DOHH2 (cell line): Measurements from ENCODE around the gene CASP9.

ENCODE experiments used
- H3F3A ChIP-seq: fragments of 200-600 bp; sonication (generic), shearing (Covaris generic); 2 replicates; pipeline ENCODE4 v1.6.0; 2016; ENCODE audit warnings: antibody characterized with exemption, mild to moderate bottlenecking; ENCODE audit not compliant: control insufficient read depth, insufficient read depth
- H3K27ac ChIP-seq: fragments of 200-600 bp; sonication (generic); 2 replicates; pipeline ENCODE4 v1.5.1; 2014; ENCODE audit warnings: low read depth, mild to moderate bottlenecking, low read length, moderate library complexity
- H3K27me3 ChIP-seq: fragments of 200-600 bp; sonication (generic); 2 replicates; pipeline ENCODE4 v1.6.1; 2014; ENCODE audit warnings: mild to moderate bottlenecking, low read length, mixed read lengths; ENCODE audit not compliant: control insufficient read depth
- H3K36me3 ChIP-seq: fragments of 200-600 bp; sonication (generic); 2 replicates; pipeline ENCODE4 v1.6.1; 2014; ENCODE audit warnings: mild to moderate bottlenecking, low read length, moderate library complexity, mixed read lengths; ENCODE audit not compliant: control insufficient read depth
- H3K4me1 ChIP-seq: fragments of 200-600 bp; sonication (generic); 2 replicates; pipeline ENCODE4 v1.6.1; 2014; ENCODE audit warnings: mild to moderate bottlenecking, low read length, mixed read lengths; ENCODE audit not compliant: control insufficient read depth
- H3K4me2 ChIP-seq: fragments of 200-600 bp; sonication (generic); 2 replicates; pipeline ENCODE4 v1.6.0; 2014; ENCODE audit warnings: mild to moderate bottlenecking, low read length, moderate library complexity
- H3K4me3 ChIP-seq: fragments of 200-600 bp; sonication (generic); 2 replicates; pipeline ENCODE4 v1.5.1; 2014; ENCODE audit warnings: mild to moderate bottlenecking, low read length, mixed read lengths
- H3K79me2 ChIP-seq: fragments of 200-600 bp; sonication (generic); 2 replicates; pipeline ENCODE4 v1.6.1; 2014; ENCODE audit warnings: mild to moderate bottlenecking, low read length, mixed read lengths; ENCODE audit not compliant: control insufficient read depth
- H3K9me2 ChIP-seq: fragments of 200-600 bp; sonication (generic); replicated peaks from 2 replicates; pipeline ENCODE4 v1.6.1; 2014; ENCODE audit warnings: mild to moderate bottlenecking, low read length, mixed read lengths; ENCODE audit not compliant: control insufficient read depth
- H3K9me3 ChIP-seq: fragments of 200-600 bp; sonication (generic); 2 replicates; pipeline ENCODE4 v1.6.1; 2014; ENCODE audit warnings: antibody characterized with exemption, low read length, mixed read lengths; ENCODE audit not compliant: control insufficient read depth, insufficient read depth
- H4K20me1 ChIP-seq: fragments of 200-600 bp; sonication (generic); 2 replicates; pipeline ENCODE4 v1.6.0; 2014; ENCODE audit warnings: low read depth, mild to moderate bottlenecking, antibody characterized with exemption, low read length, moderate library complexity; ENCODE audit not compliant: control insufficient read depth, insufficient read depth
- EZH2phosphoT487 ChIP-seq: fragments of 200-600 bp; sonication (generic); IDR thresholded peaks from 2 replicates; pipeline ENCODE4 v1.6.1; 2017; ENCODE audit warnings: borderline replicate concordance, mild to moderate bottlenecking, antibody characterized with exemption, low read length, moderate library complexity, mixed read lengths
- TF ChIP-seq, protein P1 (sequence below): fragments of 200-600 bp; sonication (generic); IDR thresholded peaks from one replicate; pipeline ENCODE4 v1.5.1; 2014; ENCODE audit warnings: antibody characterized with exemption, mild to moderate bottlenecking, low read depth, low read length; ENCODE audit not compliant: poor library complexity, severe bottlenecking

The CASP9 gene

GRCh38 chr1:15557008-15557407 lies 33.0 kb upstream of the CASP9 start:
- no peak overlapping the region for H3K4me3 ChIP-seq
- no peaks in the 10 kb centered on the region for H3K27me3 ChIP-seq
- no peak overlapping the region for H3K27ac ChIP-seq
- H3K9me2 ChIP-seq, result no peaks in the 10 kb centered on the region
- no peaks in the 10 kb centered on the region for H3F3A ChIP-seq
- peaks cover 13% of the 10 kb centered on the region for H3K36me3 ChIP-seq
- no peaks in the 10 kb centered on the region for H3K9me3 ChIP-seq
- H3K4me1 ChIP-seq, result no peaks in the 10 kb centered on the region
- no peaks in the 10 kb centered on the region for H4K20me1 ChIP-seq
- no peak for TF ChIP-seq EZH2phosphoT487
- H3K79me2 ChIP-seq, result no peaks in the 10 kb centered on the region
- H3K4me2 ChIP-seq, result no peak overlapping the region

GRCh38 chr1:15550573-15550972 lies 26.6 kb upstream of the CASP9 start:
- no peak overlapping the region for H3K4me2 ChIP-seq
- no peaks in the 10 kb centered on the region for H3K4me1 ChIP-seq
- no peaks in the 10 kb centered on the region for H3K79me2 ChIP-seq
- no peaks in the 10 kb centered on the region for H3F3A ChIP-seq
- no peaks in the 10 kb centered on the region for H3K27me3 ChIP-seq
- H4K20me1 ChIP-seq, result no peaks in the 10 kb centered on the region
- peaks cover 26% of the 10 kb centered on the region for H3K36me3 ChIP-seq
- TF ChIP-seq EZH2phosphoT487, result no peak
- TF ChIP-seq, protein P1, sequence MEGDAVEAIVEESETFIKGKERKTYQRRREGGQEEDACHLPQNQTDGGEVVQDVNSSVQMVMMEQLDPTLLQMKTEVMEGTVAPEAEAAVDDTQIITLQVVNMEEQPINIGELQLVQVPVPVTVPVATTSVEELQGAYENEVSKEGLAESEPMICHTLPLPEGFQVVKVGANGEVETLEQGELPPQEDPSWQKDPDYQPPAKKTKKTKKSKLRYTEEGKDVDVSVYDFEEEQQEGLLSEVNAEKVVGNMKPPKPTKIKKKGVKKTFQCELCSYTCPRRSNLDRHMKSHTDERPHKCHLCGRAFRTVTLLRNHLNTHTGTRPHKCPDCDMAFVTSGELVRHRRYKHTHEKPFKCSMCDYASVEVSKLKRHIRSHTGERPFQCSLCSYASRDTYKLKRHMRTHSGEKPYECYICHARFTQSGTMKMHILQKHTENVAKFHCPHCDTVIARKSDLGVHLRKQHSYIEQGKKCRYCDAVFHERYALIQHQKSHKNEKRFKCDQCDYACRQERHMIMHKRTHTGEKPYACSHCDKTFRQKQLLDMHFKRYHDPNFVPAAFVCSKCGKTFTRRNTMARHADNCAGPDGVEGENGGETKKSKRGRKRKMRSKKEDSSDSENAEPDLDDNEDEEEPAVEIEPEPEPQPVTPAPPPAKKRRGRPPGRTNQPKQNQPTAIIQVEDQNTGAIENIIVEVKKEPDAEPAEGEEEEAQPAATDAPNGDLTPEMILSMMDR, result no peak
- no peaks in the 10 kb centered on the region for H3K9me3 ChIP-seq
- H3K9me2 ChIP-seq, result no peaks in the 10 kb centered on the region
- no peak overlapping the region for H3K27ac ChIP-seq
- no peak overlapping the region for H3K4me3 ChIP-seq

DNA sequence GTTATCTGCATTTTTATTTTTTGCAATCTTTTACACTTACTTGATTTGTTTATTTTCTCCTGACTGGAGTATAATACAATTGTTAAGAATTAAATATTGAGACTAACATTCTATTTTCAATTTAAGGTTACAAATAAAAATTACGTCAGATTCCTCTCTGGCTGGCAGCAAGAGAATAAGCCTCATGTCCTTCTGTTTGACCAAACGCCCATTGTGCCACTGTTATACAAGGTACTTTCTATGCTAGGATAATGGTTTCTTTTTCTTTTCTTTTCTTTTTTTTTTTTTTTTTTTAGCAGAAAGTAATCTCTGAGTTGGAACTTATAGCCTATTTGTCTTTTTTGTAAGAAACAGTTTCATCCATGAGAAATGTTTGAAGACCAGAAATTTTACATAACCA lies 22.6 kb upstream of the CASP9 start:
- no peaks in the 10 kb centered on the region for H3K4me1 ChIP-seq
- peaks cover 47% of the 10 kb centered on the region for H3K36me3 ChIP-seq
- TF ChIP-seq, protein P1, result no peak

DNA sequence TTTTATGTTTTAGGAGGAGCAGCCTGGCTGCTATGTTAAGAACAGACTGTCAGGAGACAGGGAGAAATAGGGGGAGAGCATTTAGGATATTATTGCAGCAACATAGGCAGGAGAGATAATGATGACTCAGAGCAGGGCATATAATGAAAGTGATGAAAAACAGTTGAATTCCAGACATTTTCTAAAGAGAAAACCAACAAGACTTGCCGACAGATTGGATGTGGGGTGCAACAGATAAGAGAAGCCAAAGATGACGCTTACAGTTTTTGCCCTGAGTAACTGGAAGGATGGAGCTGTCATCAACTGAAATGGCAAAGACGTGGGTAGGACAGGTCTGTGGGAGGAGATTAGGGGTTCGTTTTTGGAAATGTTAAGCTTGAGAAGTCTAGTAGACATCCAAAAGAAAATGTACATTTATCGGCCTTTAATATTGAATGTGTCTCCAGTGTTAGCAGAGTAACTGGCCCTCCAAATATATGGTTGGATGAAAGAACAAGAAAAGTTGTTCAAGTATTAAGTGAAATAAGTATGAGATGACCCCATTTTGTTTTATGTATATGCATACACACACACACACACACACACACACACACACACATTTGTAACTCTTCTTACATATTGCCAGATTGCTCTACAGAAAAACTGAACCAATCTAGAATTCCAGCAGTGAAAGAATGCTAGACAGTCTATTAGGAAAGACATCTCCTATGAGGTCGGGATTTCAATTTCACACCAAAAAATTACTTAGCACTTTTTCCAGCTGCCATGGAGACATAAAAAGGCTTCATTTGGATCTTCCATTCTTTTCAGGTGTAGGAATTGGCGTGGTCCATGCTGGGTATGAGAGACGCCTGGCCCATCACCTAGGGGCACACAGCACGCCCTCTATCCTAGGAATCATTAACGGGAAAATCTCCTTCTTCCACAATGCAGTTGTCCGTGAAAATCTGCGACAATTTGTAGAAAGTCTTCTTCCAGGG lies 19.9 kb upstream of the CASP9 start:
- H4K20me1 ChIP-seq, result no peaks in the 10 kb centered on the region
- H3K4me3 ChIP-seq, result no peak overlapping the region
- no peak overlapping the region for H3K4me2 ChIP-seq
- no peaks in the 10 kb centered on the region for H3K9me2 ChIP-seq
- H3K36me3 ChIP-seq, result peaks cover 50% of the 10 kb centered on the region
- H3F3A ChIP-seq, result no peaks in the 10 kb centered on the region
- no peak overlapping the region for H3K27ac ChIP-seq
- no peaks in the 10 kb centered on the region for H3K27me3 ChIP-seq
- no peaks in the 10 kb centered on the region for H3K9me3 ChIP-seq
- no peaks in the 10 kb centered on the region for H3K4me1 ChIP-seq
- H3K79me2 ChIP-seq, result no peaks in the 10 kb centered on the region
- TF ChIP-seq, protein P1, result no peak
- no peak for TF ChIP-seq EZH2phosphoT487

More for the DNA sequence above, 22.6 kb upstream of the CASP9 start:
- Histone ChIP-seq H3K79me2 (no peaks in the 10 kb centered on the region), H3K27ac (no peak overlapping the region), H3K4me2 (no peak overlapping the region), H3F3A (no peaks in the 10 kb centered on the region), H3K27me3 (no peaks in the 10 kb centered on the region), H4K20me1 (no peaks in the 10 kb centered on the region), H3K9me2 (no peaks in the 10 kb centered on the region), H3K9me3 (no peaks in the 10 kb centered on the region), H3K4me3 (no peak overlapping the region)
